Endometrium (tissue), 2 donors: ENCODE measurements around the gene PKNOX2.

Experiments
- FAIRE-seq: peaks from 2 replicates; lab custom pipeline; 2012; peaks lifted over from hg19 to GRCh38; lab: Jason Lieb, UNC
- donor health status: control.
- donor health status: control.

Gene PKNOX2

GRCh38 chr11:125164422-125165110 is at the start of gene PKNOX2:
TSS of gene PKNOX2 (plus strand) at chr11:125164751. CDS start at chr11:125351306, 186,555 bp downstream.
- no peak for FAIRE-seq

GRCh38 chr11:125117429-125117828 is 47.1 kb upstream of the PKNOX2 start:
- no peak for FAIRE-seq

- no peak for FAIRE-seq
These were observed 41.2 kb upstream of the PKNOX2 start for GRCh38 chr11:125123194-125123946.

GRCh38 chr11:125123947-125124617 is 40.5 kb upstream of the PKNOX2 start:
- no peak for FAIRE-seq

GRCh38 chr11:125124618-125124992 is 39.9 kb upstream of the PKNOX2 start:
- FAIRE-seq = no peak

GRCh38 chr11:125128450-125128849 is 36.1 kb upstream of the PKNOX2 start:
- FAIRE-seq = no peak

- FAIRE-seq = no peak
These were observed 35.1 kb upstream of the PKNOX2 start for GRCh38 chr11:125129316-125129993.

- FAIRE-seq = no peak
These were observed 32.5 kb upstream of the PKNOX2 start for GRCh38 chr11:125132071-125132470.

GRCh38 chr11:125132596-125132995 is 32.0 kb upstream of the PKNOX2 start:
- FAIRE-seq = no peak

GRCh38 chr11:125136001-125136400 is 28.6 kb upstream of the PKNOX2 start:
- FAIRE-seq = no peak

GRCh38 chr11:125138966-125139365 is 25.6 kb upstream of the PKNOX2 start:
- no peak for FAIRE-seq

- no peak for FAIRE-seq
These were observed 24.8 kb upstream of the PKNOX2 start for GRCh38 chr11:125139778-125140177.

- no peak for FAIRE-seq
These were observed 24.3 kb upstream of the PKNOX2 start for GRCh38 chr11:125140233-125140632.

GRCh38 chr11:125141178-125141577 is 23.4 kb upstream of the PKNOX2 start:
- FAIRE-seq = no peak

GRCh38 chr11:125141686-125142535 is 22.6 kb upstream of the PKNOX2 start:
- no peak for FAIRE-seq

- FAIRE-seq = no peak
These were observed 18.3 kb upstream of the PKNOX2 start for GRCh38 chr11:125146232-125146631.

GRCh38 chr11:125147280-125147679 is 17.3 kb upstream of the PKNOX2 start:
- no peak for FAIRE-seq

- FAIRE-seq = no peak
These were observed 16.5 kb upstream of the PKNOX2 start for GRCh38 chr11:125148011-125148410.

- no peak for FAIRE-seq
These were observed 15.8 kb upstream of the PKNOX2 start for GRCh38 chr11:125148743-125149142.

GRCh38 chr11:125153837-125154236 is 10.7 kb upstream of the PKNOX2 start:
- no peak for FAIRE-seq

- no peak for FAIRE-seq
These were observed 10.0 kb upstream of the PKNOX2 start for GRCh38 chr11:125154378-125155099.
